Nephron progenitor cell (in vitro differentiated cells): ENCODE data around the gene FAM13A.
A peak's percentile ranks its signal among the peaks of the same experiment; 100 is the strongest.

Experiments
- DNase-seq: peaks from one replicate; pipeline ENCODE4 v3.0.0; 2021
- H3K27ac Mint-ChIP-seq: 2 replicates; pipeline ENCODE4 v1.8.0; 2021; ENCODE audit warnings: mild to moderate bottlenecking, moderate library complexity, mixed read lengths
- H3K27me3 Mint-ChIP-seq: 2 replicates; pipeline ENCODE4 v1.8.0; 2021; ENCODE audit warnings: mild to moderate bottlenecking, low read depth, mixed read lengths; ENCODE audit not compliant: poor library complexity
- H3K36me3 Mint-ChIP-seq: 2 replicates; pipeline ENCODE4 v1.8.0; 2021; ENCODE audit warnings: low read depth, mixed read lengths
- H3K4me1 Mint-ChIP-seq: 2 replicates; pipeline ENCODE4 v1.8.0; 2021; ENCODE audit warnings: mixed read lengths
- H3K4me3 Mint-ChIP-seq: 2 replicates; pipeline ENCODE4 v1.8.0; 2021; ENCODE audit warnings: mild to moderate bottlenecking, moderate library complexity, mixed read lengths
- H3K9me3 Mint-ChIP-seq: 2 replicates; pipeline ENCODE4 v1.8.0; 2021; ENCODE audit warnings: mild to moderate bottlenecking, moderate library complexity, mixed read lengths
- CTCF ChIP-seq: fragments of 200-600 bp; sonication (generic); IDR thresholded peaks from 2 replicates; pipeline ENCODE4 v1.5.0; 2021; ENCODE audit warnings: antibody characterized with exemption

Gene FAM13A

GRCh38 chr4:88779431-88779830 is 277.6 kb downstream of the FAM13A start:
- Mint-ChIP-seq H3K4me1 (no peaks in the 10 kb centered on the region), H3K27ac (no peak overlapping the region), H3K27me3 (no peaks in the 10 kb centered on the region), H3K9me3 (no peaks in the 10 kb centered on the region), H3K4me3 (no peak overlapping the region), H3K36me3 (peaks cover 30% of the 10 kb centered on the region)
- no peak for TF ChIP-seq CTCF
- no peak for DNase-seq

GRCh38 chr4:88775529-88775928 is 281.5 kb downstream of the FAM13A start:
- Mint-ChIP-seq H3K4me1 (no peaks in the 10 kb centered on the region), H3K27ac (no peak overlapping the region), H3K36me3 (peaks cover 45% of the 10 kb centered on the region), H3K4me3 (no peak overlapping the region), H3K9me3 (no peaks in the 10 kb centered on the region), H3K27me3 (peaks cover 2% of the 10 kb centered on the region)
- DNase-seq = no peak
- TF ChIP-seq CTCF = no peak

GRCh38 chr4:88775026-88775425 is 282.0 kb downstream of the FAM13A start:
- no peaks in the 10 kb centered on the region for H3K9me3 Mint-ChIP-seq
- H3K4me1 Mint-ChIP-seq = no peaks in the 10 kb centered on the region
- H3K36me3 Mint-ChIP-seq = peaks cover 40% of the 10 kb centered on the region
- TF ChIP-seq CTCF = no peak
- no peak overlapping the region for H3K27ac Mint-ChIP-seq
- no peak overlapping the region for H3K4me3 Mint-ChIP-seq
- peaks cover 2% of the 10 kb centered on the region for H3K27me3 Mint-ChIP-seq
- no peak for DNase-seq

- Mint-ChIP-seq H3K4me1 (no peaks in the 10 kb centered on the region), H3K4me3 (no peak overlapping the region), H3K36me3 (peaks cover 54% of the 10 kb centered on the region), H3K9me3 (no peaks in the 10 kb centered on the region), H3K27me3 (peaks cover 2% of the 10 kb centered on the region), H3K27ac (no peak overlapping the region)
- TF ChIP-seq CTCF = no peak
- DNase-seq = no peak
These were observed 285.0 kb downstream of the FAM13A start for GRCh38 chr4:88771883-88772450.

GRCh38 chr4:88765729-88766128 is 291.3 kb downstream of the FAM13A start:
- Mint-ChIP-seq H3K4me3 (no peak overlapping the region), H3K27ac (peak overlapping the region; percentile 94), H3K4me1 (peaks cover 10% of the 10 kb centered on the region), H3K27me3 (no peaks in the 10 kb centered on the region), H3K36me3 (peaks cover 44% of the 10 kb centered on the region), H3K9me3 (no peaks in the 10 kb centered on the region)
- TF ChIP-seq CTCF = no peak
- no peak for DNase-seq

GRCh38 chr4:88763075-88763474 is 293.9 kb downstream of the FAM13A start:
- no peak for TF ChIP-seq CTCF
- Mint-ChIP-seq H3K4me1 (peaks cover 29% of the 10 kb centered on the region), H3K9me3 (no peaks in the 10 kb centered on the region), H3K4me3 (no peak overlapping the region), H3K36me3 (peaks cover 32% of the 10 kb centered on the region), H3K27ac (no peak overlapping the region), H3K27me3 (no peaks in the 10 kb centered on the region)
- DNase-seq = no peak
